MM.1S (cell line): ENCODE measurements around the gene HTRA3.

Source experiments
- EZH2 ChIP-seq: fragments of 300-600 bp; sonication (generic); optimal IDR thresholded peaks from 2 replicates; pipeline ENCODE3; 2017; ENCODE audit warnings: low read depth, mild to moderate bottlenecking, antibody characterized with exemption, low read length, mixed read lengths
- EZH2phosphoT487 ChIP-seq: fragments of 300-600 bp; sonication (generic); IDR thresholded peaks from 2 replicates; pipeline ENCODE4 v1.6.1; 2018; ENCODE audit warnings: antibody characterized with exemption, low read length
- TF ChIP-seq, protein P1 (sequence below): fragments of 300-600 bp; sonication (generic); IDR thresholded peaks from 2 replicates; pipeline ENCODE4 v1.5.1; 2016; ENCODE audit warnings: antibody characterized with exemption, low read length, mixed read lengths

DNA sequence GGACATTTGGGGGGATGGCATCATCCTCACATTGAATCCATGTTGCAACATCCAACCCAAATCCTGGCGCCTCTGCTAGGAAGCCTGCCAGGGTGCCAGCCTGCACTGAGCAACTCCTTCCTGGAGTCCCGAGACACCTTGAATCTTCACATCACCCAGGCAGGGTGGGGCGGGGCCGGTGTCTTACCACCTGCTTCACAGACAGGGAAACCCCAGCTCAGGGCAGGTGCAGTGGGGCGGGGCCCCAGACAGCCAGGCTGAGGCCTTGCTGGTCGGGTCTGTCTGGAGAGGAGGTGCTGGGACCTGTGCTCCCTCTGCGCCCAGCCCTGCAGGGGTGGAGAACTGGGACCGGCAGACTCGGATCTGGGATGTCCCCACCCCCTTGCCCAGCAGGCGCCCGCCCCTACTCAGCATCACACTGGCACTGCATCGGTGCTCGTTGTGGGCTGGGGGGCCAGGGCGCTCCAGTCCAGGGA lies 31.5 kb upstream of the HTRA3 start:
- TF ChIP-seq, protein P1, sequence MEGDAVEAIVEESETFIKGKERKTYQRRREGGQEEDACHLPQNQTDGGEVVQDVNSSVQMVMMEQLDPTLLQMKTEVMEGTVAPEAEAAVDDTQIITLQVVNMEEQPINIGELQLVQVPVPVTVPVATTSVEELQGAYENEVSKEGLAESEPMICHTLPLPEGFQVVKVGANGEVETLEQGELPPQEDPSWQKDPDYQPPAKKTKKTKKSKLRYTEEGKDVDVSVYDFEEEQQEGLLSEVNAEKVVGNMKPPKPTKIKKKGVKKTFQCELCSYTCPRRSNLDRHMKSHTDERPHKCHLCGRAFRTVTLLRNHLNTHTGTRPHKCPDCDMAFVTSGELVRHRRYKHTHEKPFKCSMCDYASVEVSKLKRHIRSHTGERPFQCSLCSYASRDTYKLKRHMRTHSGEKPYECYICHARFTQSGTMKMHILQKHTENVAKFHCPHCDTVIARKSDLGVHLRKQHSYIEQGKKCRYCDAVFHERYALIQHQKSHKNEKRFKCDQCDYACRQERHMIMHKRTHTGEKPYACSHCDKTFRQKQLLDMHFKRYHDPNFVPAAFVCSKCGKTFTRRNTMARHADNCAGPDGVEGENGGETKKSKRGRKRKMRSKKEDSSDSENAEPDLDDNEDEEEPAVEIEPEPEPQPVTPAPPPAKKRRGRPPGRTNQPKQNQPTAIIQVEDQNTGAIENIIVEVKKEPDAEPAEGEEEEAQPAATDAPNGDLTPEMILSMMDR, result no peak
- TF ChIP-seq EZH2, result no peak
- TF ChIP-seq EZH2phosphoT487, result no peak
